MM.1S (cell line): ENCODE measurements around the gene NDRG2.

Experiments used
- EZH2 ChIP-seq: fragments of 300-600 bp; sonication (generic); optimal IDR thresholded peaks from 2 replicates; pipeline ENCODE3; 2017; ENCODE audit warnings: low read depth, mild to moderate bottlenecking, antibody characterized with exemption, low read length, mixed read lengths
- EZH2phosphoT487 ChIP-seq: fragments of 300-600 bp; sonication (generic); IDR thresholded peaks from 2 replicates; pipeline ENCODE4 v1.6.1; 2018; ENCODE audit warnings: antibody characterized with exemption, low read length

DNA sequence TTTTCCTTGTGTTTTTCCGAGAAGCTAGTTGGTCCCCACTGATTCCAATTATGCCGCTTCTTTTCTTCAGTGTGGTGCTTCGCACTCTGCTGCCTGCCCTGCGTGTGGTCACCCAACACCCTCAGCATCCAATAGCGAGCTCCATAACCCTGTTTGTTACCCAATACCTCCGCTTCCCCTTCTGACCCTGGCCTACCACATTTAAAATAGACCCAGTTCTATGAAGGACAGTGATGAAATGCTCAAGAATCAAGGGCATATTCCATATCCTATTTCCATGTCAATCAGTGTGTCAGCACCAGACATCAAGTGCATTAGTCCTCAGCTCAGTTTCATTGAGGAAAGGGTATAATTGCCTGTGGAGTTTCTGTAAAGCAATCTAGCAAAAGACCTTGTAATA lies 9.5 kb downstream of the NDRG2 start:
- TF ChIP-seq EZH2phosphoT487 (no peak), EZH2 (no peak)
